HepG2 (cell line): Measurements from ENCODE around the gene SH2D3A. TPM values are rescaled to one million over a fixed set of nuclear protein-coding genes. Genes with fewer than 3 reads are reported as not detected.

Experiments
- ADNP ChIP-seq: sonication (generic); formaldehyde crosslinking; IDR thresholded peaks from 2 replicates; pipeline ENCODE4 v1.4.0; 2020; ENCODE audit warnings: missing genetic modification reagents
- ATF5 ChIP-seq: sonication (generic); formaldehyde crosslinking; IDR thresholded peaks from 2 replicates; pipeline ENCODE4 v1.4.0; 2020; ENCODE audit warnings: mild to moderate bottlenecking, low read depth, missing genetic modification reagents
- FOXM1 ChIP-seq: sonication (generic); formaldehyde crosslinking; IDR thresholded peaks from 2 replicates; pipeline ENCODE4 v1.5.0; 2020; ENCODE audit warnings: missing genetic modification reagents
- HCFC1 ChIP-seq: fragments of 150-350 bp; IDR thresholded peaks from 2 replicates; pipeline ENCODE4 v1.6.1; 2014; ENCODE audit warnings: low read depth, low read length
- KDM2A ChIP-seq: sonication (generic); formaldehyde crosslinking; IDR thresholded peaks from 2 replicates; pipeline ENCODE4 v1.4.0; 2020; ENCODE audit warnings: low read depth, missing genetic modification reagents, borderline replicate concordance
- TARDBP ChIP-seq: sonication (generic); formaldehyde crosslinking; IDR thresholded peaks from 2 replicates; pipeline ENCODE4 v1.8.0; 2022; ENCODE audit warnings: mild to moderate bottlenecking, missing genetic modification reagents
- TEAD3 ChIP-seq: optimal IDR thresholded peaks from 2 replicates; pipeline ENCODE3; 2016; ENCODE audit warnings: borderline replicate concordance
- THAP9 ChIP-seq: sonication (generic); formaldehyde crosslinking; IDR thresholded peaks from 2 replicates; pipeline ENCODE4; 2020; ENCODE audit warnings: missing genetic modification reagents, mild to moderate bottlenecking, borderline replicate concordance
- ZBTB14 ChIP-seq: sonication (generic); formaldehyde crosslinking; IDR thresholded peaks from 2 replicates; pipeline ENCODE4 v1.4.0; 2020; ENCODE audit warnings: missing genetic modification reagents
- ZNF205 ChIP-seq: IDR thresholded peaks from 2 replicates; pipeline ENCODE4 v1.6.1; 2018; ENCODE audit warnings: missing biosample characterization, missing genetic modification reagents
- ZNF432 ChIP-seq: sonication (generic); formaldehyde crosslinking; IDR thresholded peaks from 2 replicates; pipeline ENCODE4 v1.5.0; 2020; ENCODE audit warnings: missing genetic modification reagents, mild to moderate bottlenecking, borderline replicate concordance
- ZNF484 ChIP-seq: sonication (generic); formaldehyde crosslinking; IDR thresholded peaks from 2 replicates; pipeline ENCODE4 v1.5.1; 2020; ENCODE audit warnings: mild to moderate bottlenecking, low read depth, missing genetic modification reagents, borderline replicate concordance
- ZNF547 ChIP-seq: sonication (generic); formaldehyde crosslinking; IDR thresholded peaks from 2 replicates; pipeline ENCODE4 v1.5.1; 2020; ENCODE audit warnings: mild to moderate bottlenecking, missing genetic modification reagents
- polyA plus RNA-seq, 8 experiments: library from polyadenylated mRNA; depleted of rRNA in 3 of 8; stranded (reverse) in 7 of 8; unstranded in 1 of 8; fragments of >200 nt; fragmentation: Illumina TruSeq in 4 of 8; extraction: Trizol in 4 of 8; gene quantifications; 2 replicates each; pipeline versions ENCODE4 v1.2.1 to v1.2.3, GENCODE V29; 2011 to 2016; ENCODE audit warnings: low read depth in 4 of 8, missing spikeins in 1 of 8, mixed read lengths in 1 of 8; ENCODE audit not compliant: insufficient read depth in 1 of 8
- total RNA-seq, 5 experiments: library from RNA; depleted of rRNA; stranded (reverse); fragments of >200 nt; fragmentation: Illumina TruSeq; extraction: Trizol; gene quantifications; 2 replicates each; pipeline ENCODE4 v1.2.3, GENCODE V29; 2016; ENCODE audit warnings: low read depth in 1 of 5
- TF ChIP-seq, protein P1 (sequence below): sonication (generic); formaldehyde crosslinking; IDR thresholded peaks from 2 replicates; pipeline ENCODE4 v1.4.0; 2020; ENCODE audit warnings: missing genetic modification reagents
- TF ChIP-seq, protein P2 (sequence below): sonication (generic); formaldehyde crosslinking; conservative IDR thresholded peaks from 2 replicates; pipeline ENCODE4 v1.5.0; 2020; ENCODE audit warnings: missing genetic modification reagents
- TF ChIP-seq, protein P3 (sequence below): sonication (generic); formaldehyde crosslinking; IDR thresholded peaks from 2 replicates; pipeline ENCODE4 v1.4.0; 2020; ENCODE audit warnings: missing genetic modification reagents

Gene SH2D3A
- total and polyA plus RNA-seq, 2 of the 13 experiments (the other 11 are each of a cell fraction or from before 2014, with no cell fraction given): 1.0 to 2.2 TPM

GRCh38 chr19:6720369-6721137 lies 46.7 kb downstream of the SH2D3A start, which contains the start of gene C3 (continued):
- peak; percentile 61; the same call in 1 of the 2 replicates for TF ChIP-seq THAP9 (CRISPR knock-in tag)
- peak; percentile 83 for TF ChIP-seq TEAD3 (CRISPR knock-in tag)
- TF ChIP-seq, protein P1, sequence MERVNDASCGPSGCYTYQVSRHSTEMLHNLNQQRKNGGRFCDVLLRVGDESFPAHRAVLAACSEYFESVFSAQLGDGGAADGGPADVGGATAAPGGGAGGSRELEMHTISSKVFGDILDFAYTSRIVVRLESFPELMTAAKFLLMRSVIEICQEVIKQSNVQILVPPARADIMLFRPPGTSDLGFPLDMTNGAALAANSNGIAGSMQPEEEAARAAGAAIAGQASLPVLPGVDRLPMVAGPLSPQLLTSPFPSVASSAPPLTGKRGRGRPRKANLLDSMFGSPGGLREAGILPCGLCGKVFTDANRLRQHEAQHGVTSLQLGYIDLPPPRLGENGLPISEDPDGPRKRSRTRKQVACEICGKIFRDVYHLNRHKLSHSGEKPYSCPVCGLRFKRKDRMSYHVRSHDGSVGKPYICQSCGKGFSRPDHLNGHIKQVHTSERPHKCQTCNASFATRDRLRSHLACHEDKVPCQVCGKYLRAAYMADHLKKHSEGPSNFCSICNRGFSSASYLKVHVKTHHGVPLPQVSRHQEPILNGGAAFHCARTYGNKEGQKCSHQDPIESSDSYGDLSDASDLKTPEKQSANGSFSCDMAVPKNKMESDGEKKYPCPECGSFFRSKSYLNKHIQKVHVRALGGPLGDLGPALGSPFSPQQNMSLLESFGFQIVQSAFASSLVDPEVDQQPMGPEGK (CRISPR knock-in tag): peak; percentile 95
- 0 out of 2 replicates have a peak, but pooled peaks have one; percentile 18 for TF ChIP-seq HCFC1
- TF ChIP-seq ZNF432 (CRISPR knock-in tag): no peak
- no peak for TF ChIP-seq ADNP (CRISPR knock-in tag)
- TF ChIP-seq, protein P2, sequence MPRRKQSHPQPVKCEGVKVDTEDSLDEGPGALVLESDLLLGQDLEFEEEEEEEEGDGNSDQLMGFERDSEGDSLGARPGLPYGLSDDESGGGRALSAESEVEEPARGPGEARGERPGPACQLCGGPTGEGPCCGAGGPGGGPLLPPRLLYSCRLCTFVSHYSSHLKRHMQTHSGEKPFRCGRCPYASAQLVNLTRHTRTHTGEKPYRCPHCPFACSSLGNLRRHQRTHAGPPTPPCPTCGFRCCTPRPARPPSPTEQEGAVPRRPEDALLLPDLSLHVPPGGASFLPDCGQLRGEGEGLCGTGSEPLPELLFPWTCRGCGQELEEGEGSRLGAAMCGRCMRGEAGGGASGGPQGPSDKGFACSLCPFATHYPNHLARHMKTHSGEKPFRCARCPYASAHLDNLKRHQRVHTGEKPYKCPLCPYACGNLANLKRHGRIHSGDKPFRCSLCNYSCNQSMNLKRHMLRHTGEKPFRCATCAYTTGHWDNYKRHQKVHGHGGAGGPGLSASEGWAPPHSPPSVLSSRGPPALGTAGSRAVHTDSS (CRISPR knock-in tag): no peak
- TF ChIP-seq, protein P3, sequence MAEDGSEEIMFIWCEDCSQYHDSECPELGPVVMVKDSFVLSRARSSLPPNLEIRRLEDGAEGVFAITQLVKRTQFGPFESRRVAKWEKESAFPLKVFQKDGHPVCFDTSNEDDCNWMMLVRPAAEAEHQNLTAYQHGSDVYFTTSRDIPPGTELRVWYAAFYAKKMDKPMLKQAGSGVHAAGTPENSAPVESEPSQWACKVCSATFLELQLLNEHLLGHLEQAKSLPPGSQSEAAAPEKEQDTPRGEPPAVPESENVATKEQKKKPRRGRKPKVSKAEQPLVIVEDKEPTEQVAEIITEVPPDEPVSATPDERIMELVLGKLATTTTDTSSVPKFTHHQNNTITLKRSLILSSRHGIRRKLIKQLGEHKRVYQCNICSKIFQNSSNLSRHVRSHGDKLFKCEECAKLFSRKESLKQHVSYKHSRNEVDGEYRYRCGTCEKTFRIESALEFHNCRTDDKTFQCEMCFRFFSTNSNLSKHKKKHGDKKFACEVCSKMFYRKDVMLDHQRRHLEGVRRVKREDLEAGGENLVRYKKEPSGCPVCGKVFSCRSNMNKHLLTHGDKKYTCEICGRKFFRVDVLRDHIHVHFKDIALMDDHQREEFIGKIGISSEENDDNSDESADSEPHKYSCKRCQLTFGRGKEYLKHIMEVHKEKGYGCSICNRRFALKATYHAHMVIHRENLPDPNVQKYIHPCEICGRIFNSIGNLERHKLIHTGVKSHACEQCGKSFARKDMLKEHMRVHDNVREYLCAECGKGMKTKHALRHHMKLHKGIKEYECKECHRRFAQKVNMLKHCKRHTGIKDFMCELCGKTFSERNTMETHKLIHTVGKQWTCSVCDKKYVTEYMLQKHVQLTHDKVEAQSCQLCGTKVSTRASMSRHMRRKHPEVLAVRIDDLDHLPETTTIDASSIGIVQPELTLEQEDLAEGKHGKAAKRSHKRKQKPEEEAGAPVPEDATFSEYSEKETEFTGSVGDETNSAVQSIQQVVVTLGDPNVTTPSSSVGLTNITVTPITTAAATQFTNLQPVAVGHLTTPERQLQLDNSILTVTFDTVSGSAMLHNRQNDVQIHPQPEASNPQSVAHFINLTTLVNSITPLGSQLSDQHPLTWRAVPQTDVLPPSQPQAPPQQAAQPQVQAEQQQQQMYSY (CRISPR knock-in tag): no peak
- TF ChIP-seq KDM2A (CRISPR knock-in tag): peak; percentile 62
- TF ChIP-seq TARDBP (CRISPR knock-in tag): peak; percentile 96
- no peak; the same call in 1 of the 2 replicates for TF ChIP-seq ZNF484 (CRISPR knock-in tag)
- TF ChIP-seq ZBTB14 (CRISPR knock-in tag): no peak
- TF ChIP-seq FOXM1 (CRISPR knock-in tag): no peak
- TF ChIP-seq ATF5 (CRISPR knock-in tag): no peak; the same call in 1 of the 2 replicates
- TF ChIP-seq ZNF547 (CRISPR knock-in tag): 0 out of 2 replicates have a peak, but pooled peaks have one; percentile 57
- peak; percentile 90 for TF ChIP-seq ZNF205 (CRISPR knock-in tag)
